ENCODE results near the gene SPOCK2.

SPOCK2 gene

GRCh38 chr10:72097448-72098300, 9.3 kb upstream of the SPOCK2 start:
- no peak for DNase-seq (ENCODE audit: extremely low spot score)
- POLR2A ChIA-PET = interaction anchor here (0.7 to 0.8 kb wide), 3 partner anchors 34 to 176 kb away, joined by 3 read pairs; partner anchors contain the start of gene DDIT4
- TF ChIP-seq FOXA1 (IDR thresholded peaks at IDR 0.05) = no peak
- no peak for TF ChIP-seq NFRKB (IDR thresholded peaks at IDR 0.05)
- TF ChIP-seq LEF1 (IDR thresholded peaks at IDR 0.05; ENCODE audit: borderline replicate concordance) = no peak
- CTCF ChIA-PET = no interaction called here

DNA sequence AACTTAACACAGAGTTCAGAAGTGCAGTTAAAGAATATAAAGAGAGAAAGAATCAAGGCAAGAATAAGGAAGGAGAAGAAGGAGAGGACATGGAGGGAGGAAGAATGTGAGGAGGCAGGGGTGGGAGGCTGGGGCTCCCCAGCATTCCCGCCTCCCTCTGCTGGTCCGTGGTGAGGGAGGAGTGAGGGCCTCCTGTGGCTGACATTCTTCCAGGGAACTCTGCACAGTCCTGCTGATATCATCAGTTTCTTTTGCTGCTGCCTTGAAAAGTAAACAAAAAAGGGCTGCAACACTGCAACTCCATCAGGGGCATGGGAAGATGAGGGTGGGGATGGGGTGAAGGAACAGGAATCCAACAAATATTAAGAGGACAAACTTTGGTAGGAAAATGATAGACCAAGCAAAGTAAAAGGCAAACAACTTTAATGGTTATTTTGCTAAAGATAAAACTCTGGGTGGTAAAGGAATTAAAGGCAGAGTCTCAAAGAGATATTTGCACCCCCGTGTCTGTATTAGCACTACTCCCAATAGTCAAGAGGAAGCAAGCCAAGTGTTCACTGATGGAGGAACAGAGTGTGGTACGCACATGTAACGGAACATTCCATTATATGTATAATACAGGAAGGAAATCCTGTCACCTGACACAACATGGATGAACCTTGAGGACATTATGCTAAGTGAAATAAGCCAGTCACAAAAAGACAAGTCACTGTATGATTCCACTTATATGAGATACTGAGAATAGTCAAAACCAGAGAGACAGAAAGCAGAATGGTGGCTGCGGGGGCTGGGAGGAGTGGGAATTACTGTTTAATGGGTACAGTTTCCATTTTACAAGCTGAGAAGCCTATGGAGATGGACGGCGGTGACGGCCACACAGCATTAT, 8.0 kb upstream of the SPOCK2 start:
- ChIA-PET POLR2A (interaction anchor here (0.7 to 0.8 kb wide), 2 partner anchors 33 to 178 kb away, joined by 3 read pairs; partner anchors contain the start of gene DDIT4), CTCF (interaction anchor here (0.6 kb wide), 1 partner anchor 187 kb away, joined by 5 read pairs; no protein-coding TSS in a partner anchor)
- TF ChIP-seq SP1 (IDR thresholded peaks at IDR 0.05) = no peak
- TF ChIP-seq TARDBP (IDR thresholded peaks at IDR 0.05) = no peak
- TF ChIP-seq ELF4 (IDR thresholded peaks at IDR 0.05) = no peak
- TF ChIP-seq LEF1 (IDR thresholded peaks at IDR 0.05; ENCODE audit: borderline replicate concordance) = no peak
- TF ChIP-seq BHLHE40 (IDR thresholded peaks at IDR 0.05; ENCODE audit: borderline replicate concordance) = no peak
- no peak for TF ChIP-seq FOXA1 (IDR thresholded peaks at IDR 0.05)
- TF ChIP-seq ARNT (IDR thresholded peaks at IDR 0.05) = no peak
- no peak for TF ChIP-seq ZNF384 (IDR thresholded peaks at IDR 0.05)
- TF ChIP-seq NFRKB (IDR thresholded peaks at IDR 0.05) = no peak
- TF ChIP-seq CTBP1 (IDR thresholded peaks at IDR 0.05; ENCODE audit: borderline replicate concordance) = no peak
- no peak for TF ChIP-seq SUZ12 (IDR thresholded peaks at IDR 0.05)
- TF ChIP-seq L3MBTL2 (conservative IDR thresholded peaks at IDR 0.05) = no peak
- TF ChIP-seq FOXK2 (IDR thresholded peaks at IDR 0.05) = no peak
- TF ChIP-seq PKNOX1 (IDR thresholded peaks at IDR 0.05) = no peak
- TF ChIP-seq FOXM1 (IDR thresholded peaks at IDR 0.05; ENCODE audit: borderline replicate concordance) = no peak
- no peak for TF ChIP-seq HDGF (IDR thresholded peaks at IDR 0.05; ENCODE audit: borderline replicate concordance)
- DNase-seq (ENCODE audit: extremely low spot score) = peak; percentile 45

- TF ChIP-seq FOXM1 (IDR thresholded peaks at IDR 0.05; ENCODE audit: borderline replicate concordance) = no peak
- ChIA-PET POLR2A (no interaction called here), CTCF (no interaction called here)
Measured at GRCh38 chr10:72095195-72095594, 6.8 kb upstream of the SPOCK2 start.

DNA sequence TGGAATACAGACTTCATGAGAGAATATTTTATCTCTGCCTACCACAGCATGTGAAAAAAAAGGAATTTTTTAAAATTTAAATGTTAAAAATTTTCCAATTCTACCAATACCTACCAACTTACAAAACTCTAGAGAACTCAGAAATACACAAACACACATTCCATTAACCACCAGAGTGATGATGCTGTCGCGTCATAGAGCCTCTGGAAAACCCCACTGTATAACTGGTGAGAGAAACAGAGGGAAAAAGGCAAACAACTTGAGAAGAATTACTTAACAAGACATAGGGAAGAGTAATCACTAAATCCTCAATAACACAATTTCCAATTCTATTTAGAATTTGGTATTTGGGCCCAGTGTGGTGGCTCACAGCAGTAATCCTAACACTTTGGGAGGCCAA, 6.2 kb upstream of the SPOCK2 start:
- ChIA-PET CTCF (interaction anchor here (1.8 kb wide), 1 partner anchor 46 kb away, joined by 4 read pairs; no protein-coding TSS in a partner anchor), POLR2A (no interaction called here)
- no peak for DNase-seq (ENCODE audit: extremely low spot score)
- TF ChIP-seq HDGF (IDR thresholded peaks at IDR 0.05; ENCODE audit: borderline replicate concordance) (no peak), ZNF384 (IDR thresholded peaks at IDR 0.05) (no peak), SUZ12 (IDR thresholded peaks at IDR 0.05) (no peak), ARNT (IDR thresholded peaks at IDR 0.05) (no peak), SP1 (IDR thresholded peaks at IDR 0.05) (no peak), BHLHE40 (IDR thresholded peaks at IDR 0.05; ENCODE audit: borderline replicate concordance) (no peak), LEF1 (IDR thresholded peaks at IDR 0.05; ENCODE audit: borderline replicate concordance) (no peak), FOXM1 (IDR thresholded peaks at IDR 0.05; ENCODE audit: borderline replicate concordance) (no peak), FOXA1 (IDR thresholded peaks at IDR 0.05) (no peak), FOXK2 (IDR thresholded peaks at IDR 0.05) (no peak), ELF4 (IDR thresholded peaks at IDR 0.05) (no peak), L3MBTL2 (conservative IDR thresholded peaks at IDR 0.05) (no peak), NFRKB (IDR thresholded peaks at IDR 0.05) (no peak), TARDBP (IDR thresholded peaks at IDR 0.05) (no peak), CTBP1 (IDR thresholded peaks at IDR 0.05; ENCODE audit: borderline replicate concordance) (no peak), PKNOX1 (IDR thresholded peaks at IDR 0.05) (no peak)

More at GRCh38 chr10:72095195-72095594, 6.8 kb upstream of the SPOCK2 start:
- DNase-seq (ENCODE audit: extremely low spot score) = no peak

DNA sequence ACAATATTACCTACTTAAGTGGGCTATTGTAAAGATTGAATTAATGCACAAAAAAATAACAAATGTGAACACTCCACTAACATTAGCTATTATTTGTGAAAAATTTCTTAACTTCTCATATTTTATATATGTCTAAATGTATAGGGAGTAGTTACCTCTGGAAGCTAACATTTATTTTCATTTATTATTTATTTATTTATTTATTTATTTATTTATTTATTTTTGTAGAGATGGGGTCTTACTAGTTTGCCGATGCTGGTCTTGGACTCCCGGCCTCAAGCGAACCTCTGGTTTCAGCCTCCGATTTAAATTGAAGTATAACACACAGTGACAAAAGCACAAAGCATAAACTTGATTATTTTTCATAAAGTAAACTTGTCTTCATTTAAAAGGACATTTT, 5.1 kb upstream of the SPOCK2 start:
- ChIA-PET POLR2A (interaction anchor here (1.0 to 1.3 kb wide), 3 partner anchors 123 to 243 kb away, joined by 3 read pairs; partner anchors contain the start of gene PSAP), CTCF (interaction anchor here (0.7 to 1.8 kb wide), 3 partner anchors 9 to 45 kb away, joined by 3 to 7 read pairs (median 4); no protein-coding TSS in a partner anchor)
- TF ChIP-seq SP1 (IDR thresholded peaks at IDR 0.05) = no peak
- TF ChIP-seq BHLHE40 (IDR thresholded peaks at IDR 0.05; ENCODE audit: borderline replicate concordance) = no peak
- TF ChIP-seq ARNT (IDR thresholded peaks at IDR 0.05) = no peak
- TF ChIP-seq FOXA1 (IDR thresholded peaks at IDR 0.05) = no peak
- no peak for TF ChIP-seq HDGF (IDR thresholded peaks at IDR 0.05; ENCODE audit: borderline replicate concordance)
- no peak for TF ChIP-seq FOXK2 (IDR thresholded peaks at IDR 0.05)
- TF ChIP-seq L3MBTL2 (conservative IDR thresholded peaks at IDR 0.05) = no peak
- no peak for TF ChIP-seq CTBP1 (IDR thresholded peaks at IDR 0.05; ENCODE audit: borderline replicate concordance)
- TF ChIP-seq TARDBP (IDR thresholded peaks at IDR 0.05) = no peak
- no peak for TF ChIP-seq LEF1 (IDR thresholded peaks at IDR 0.05; ENCODE audit: borderline replicate concordance)
- no peak for TF ChIP-seq FOXM1 (IDR thresholded peaks at IDR 0.05; ENCODE audit: borderline replicate concordance)
- no peak for TF ChIP-seq ZNF384 (IDR thresholded peaks at IDR 0.05)
- no peak for TF ChIP-seq NFRKB (IDR thresholded peaks at IDR 0.05)
- no peak for TF ChIP-seq PKNOX1 (IDR thresholded peaks at IDR 0.05)
- DNase-seq (ENCODE audit: extremely low spot score) = no peak

Data from HEK293T (cell line).